Ovary (tissue), 9 donors: ENCODE data around the gene RNF225. TPM values are rescaled to one million over a fixed set of nuclear protein-coding genes. Genes with fewer than 3 reads are reported as not detected.
"Not testable (repeated sequence)": the region's sequence is repeated elsewhere in the genome, so short reads cannot be mapped to it uniquely, and the experiment has no call there.

Source experiments
- DNase-seq, 5 donors: peaks; one replicate each; pipeline ENCODE4 v3.0.0-alpha.2; 2019 to 2020
- H3K27ac ChIP-seq, 2 donors: fragments of 200-600 bp; one replicate each; pipeline versions ENCODE4 v1.5.1 to v1.8.0; 2019 to 2022
- H3K27me3 ChIP-seq: fragments of 200-600 bp; one replicate; pipeline ENCODE4 v1.8.0; 2022
- H3K36me3 ChIP-seq: fragments of 200-600 bp; sonication (generic); one replicate; pipeline ENCODE4 v1.5.1; 2019
- H3K4me1 ChIP-seq: one replicate; pipeline ENCODE4 v1.8.1; 2013; ENCODE audit warnings: mild to moderate bottlenecking, moderate library complexity; ENCODE audit not compliant: insufficient read depth
- H3K4me3 ChIP-seq: fragments of 200-600 bp; sonication (generic); one replicate; pipeline ENCODE4 v1.5.1; 2017
- H3K9me3 ChIP-seq, 2 donors: fragments of 200-600 bp in 1 of 2; sonication (generic) in 1 of 2; one replicate each; pipeline versions ENCODE4 v1.5.1 to v1.8.1; 2013 to 2019; ENCODE audit warnings: mild to moderate bottlenecking in 1 of 2, moderate library complexity in 1 of 2
- EP300 ChIP-seq: sonication (generic); formaldehyde crosslinking; IDR thresholded peaks from one replicate; pipeline ENCODE4 v1.6.1; 2017; ENCODE audit warnings: antibody characterized with exemption
- POLR2A ChIP-seq: fragments of 450-650 bp; IDR thresholded peaks from one replicate; pipeline ENCODE4 v1.6.1; 2017; ENCODE audit warnings: antibody characterized with exemption, mild to moderate bottlenecking, moderate library complexity
- WGBS, 3 donors: extraction: QIAGEN DNeasy Blood & Tissue Kit in 1 of 3; methylation state at CpG; one replicate each; pipeline versions ENCODE4 v1.1.5 to v1.1.7; 2013 to 2017; 5-methylcytosine and 5-hydroxymethylcytosine counted together
- intact Hi-C, 4 donors: fragments of 100-400 bp; cut with DNase I; formaldehyde crosslinking; loops; one replicate each; pipeline versions ENCODE4 v1.11.0 to v1.15.1; 2022 to 2023
- polyA plus RNA-seq, 2 donors: library from polyadenylated mRNA; stranded (reverse); fragments of 200-250 nt in 1 of 2; fragments of 350-450 nt in 1 of 2; fragmentation: Illumina TruSeq in 1 of 2; extraction: RNeasy Lipid Tissue Mini Kit (QIAGEN cat#74804) in 1 of 2; gene quantifications; one replicate each; pipeline ENCODE4 v1.2.3, GENCODE V29; 2013 to 2014
- total RNA-seq, 7 donors: library from RNA; depleted of rRNA in 2 of 7; stranded (reverse); fragments of >200 nt in 2 of 7; fragmentation: NEBNext Ultra II Directional in 3 of 7; extraction: Animal tissue kit (Norgen Biotek cat#: 25700) in 3 of 7; gene quantifications; one replicate each; pipeline versions ENCODE4 v1.1.0 to v1.2.4, GENCODE V29; 2016 to 2023
- TF ChIP-seq, protein P1 (sequence below), 3 donors: fragments of 450-650 bp in 2 of 3; fragments of 200-600 bp in 1 of 3; IDR thresholded peaks; one replicate each; pipeline versions ENCODE4 v1.5.1 to v1.8.0; 2016 to 2022; ENCODE audit warnings: antibody characterized with exemption in 3 of 3, mild to moderate bottlenecking in 1 of 3
- donor health status: DM: no; HTN: no; CAD: no; lungs with moderate emphysema.
- donor health status: DM: no; HTN: no; CAD: no.
- donor health status: Bipolar disorder and iron deficiency.
- donor health status: DM: yes; HTN: yes; CAD: no.
- donor health status: DM: no; HTN: no; CAD: no.
- donor health status: DM: yes; HTN: yes; CAD: no.

Gene RNF225
- total and polyA plus RNA-seq, 9 donors, result not detected

- no peaks in the 10 kb centered on the region for H3K9me3 ChIP-seq
- H3K27me3 ChIP-seq, result no peaks in the 10 kb centered on the region
- 88 to 91% (median 89%) methylated on average over 44 to 68 of the region's 68 CpGs for WGBS, 3 donors
- TF ChIP-seq, protein P1, sequence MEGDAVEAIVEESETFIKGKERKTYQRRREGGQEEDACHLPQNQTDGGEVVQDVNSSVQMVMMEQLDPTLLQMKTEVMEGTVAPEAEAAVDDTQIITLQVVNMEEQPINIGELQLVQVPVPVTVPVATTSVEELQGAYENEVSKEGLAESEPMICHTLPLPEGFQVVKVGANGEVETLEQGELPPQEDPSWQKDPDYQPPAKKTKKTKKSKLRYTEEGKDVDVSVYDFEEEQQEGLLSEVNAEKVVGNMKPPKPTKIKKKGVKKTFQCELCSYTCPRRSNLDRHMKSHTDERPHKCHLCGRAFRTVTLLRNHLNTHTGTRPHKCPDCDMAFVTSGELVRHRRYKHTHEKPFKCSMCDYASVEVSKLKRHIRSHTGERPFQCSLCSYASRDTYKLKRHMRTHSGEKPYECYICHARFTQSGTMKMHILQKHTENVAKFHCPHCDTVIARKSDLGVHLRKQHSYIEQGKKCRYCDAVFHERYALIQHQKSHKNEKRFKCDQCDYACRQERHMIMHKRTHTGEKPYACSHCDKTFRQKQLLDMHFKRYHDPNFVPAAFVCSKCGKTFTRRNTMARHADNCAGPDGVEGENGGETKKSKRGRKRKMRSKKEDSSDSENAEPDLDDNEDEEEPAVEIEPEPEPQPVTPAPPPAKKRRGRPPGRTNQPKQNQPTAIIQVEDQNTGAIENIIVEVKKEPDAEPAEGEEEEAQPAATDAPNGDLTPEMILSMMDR (IDR thresholded peaks at IDR 0.05), result no peak
- TF ChIP-seq EP300 (no peak), POLR2A (no peak)
- no peaks in the 10 kb centered on the region for H3K36me3 ChIP-seq
- no peak overlapping the region for H3K4me3 ChIP-seq
- peak in 2 of 5 donors; percentile 27 to 35 for DNase-seq
- H3K27ac ChIP-seq, result no peak overlapping the region
- peaks cover 6% of the 10 kb centered on the region for H3K4me1 ChIP-seq
- intact Hi-C loops, result no loop called here
These were observed 26.7 kb upstream of the RNF225 start for GRCh38 chr19:58368561-58369360.

DNA sequence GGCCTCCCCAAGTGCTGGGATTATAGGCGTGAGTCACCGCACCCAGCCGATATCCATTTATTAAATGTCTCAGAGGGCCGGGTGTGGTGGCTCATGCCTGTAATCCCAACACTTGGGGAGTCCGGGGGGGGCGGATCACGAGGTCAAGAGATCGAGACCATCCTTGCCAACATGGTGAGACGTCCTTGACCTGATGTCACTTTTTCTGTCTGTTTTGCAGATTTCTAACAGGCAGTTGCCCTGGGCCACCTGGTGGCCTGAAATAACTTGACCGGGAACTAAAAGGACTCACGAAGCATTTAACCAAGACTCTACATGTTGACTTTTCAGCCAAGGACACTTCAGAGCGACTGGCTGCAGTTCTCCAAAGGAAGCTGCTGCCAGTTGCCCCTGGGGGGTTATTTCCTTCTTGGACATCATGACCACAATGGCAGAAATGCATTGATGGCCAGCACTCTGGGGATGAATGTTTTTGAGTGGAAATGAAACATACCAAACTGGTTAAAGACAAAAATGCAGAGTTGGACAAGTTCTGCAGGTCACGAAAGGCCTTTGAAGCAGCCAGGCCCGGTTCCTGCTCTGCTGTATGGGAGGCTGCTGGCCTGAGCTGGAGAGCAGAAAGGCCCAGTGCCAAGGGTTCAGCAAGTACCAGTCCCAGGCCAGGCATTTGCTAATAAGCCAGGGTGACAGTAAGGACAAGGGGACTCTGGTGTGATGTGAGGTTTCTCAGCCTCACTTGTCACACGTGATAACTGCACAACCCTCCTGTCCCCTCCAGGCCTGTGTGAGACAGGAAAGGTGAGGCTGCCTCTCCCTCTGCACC, 22.9 kb upstream of the RNF225 start:
- peaks cover 6% of the 10 kb centered on the region for H3K4me1 ChIP-seq
- H3K4me3 ChIP-seq, result no peak overlapping the region
- H3K27me3 ChIP-seq, result no peaks in the 10 kb centered on the region
- WGBS, 3 donors, result 20 to 47% (median 21%) methylated on average over 15 of the region's 15 CpGs
- peak; percentile 53 to 77 (median 60) for DNase-seq
- H3K27ac ChIP-seq, result peak overlapping the region in 1 of 2 donors; percentile 11
- no peak for TF ChIP-seq EP300
- TF ChIP-seq, protein P1 (IDR thresholded peaks at IDR 0.05), result peak in 1 of 3 donors; percentile 7
- no peaks in the 10 kb centered on the region for H3K9me3 ChIP-seq
- no peaks in the 10 kb centered on the region for H3K36me3 ChIP-seq
- intact Hi-C loops, result no loop called here

DNA sequence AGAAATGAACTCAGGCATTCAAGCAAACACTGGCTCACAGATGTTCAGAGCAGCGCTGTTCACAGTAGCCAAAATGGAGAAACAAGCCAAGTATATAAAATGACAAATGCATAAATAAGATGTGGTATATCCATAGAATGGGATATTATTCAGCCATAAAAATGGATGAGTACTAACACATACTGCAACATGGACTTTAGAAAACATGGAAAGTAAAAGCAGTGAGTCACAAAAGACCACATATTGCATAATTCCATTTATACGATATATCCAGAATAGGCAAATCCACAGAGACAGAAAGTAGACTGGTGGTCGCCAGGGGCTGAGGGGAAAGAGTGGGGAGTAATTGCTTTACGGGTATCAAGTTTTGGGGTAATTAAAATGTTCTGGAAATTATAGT, 21.3 kb upstream of the RNF225 start:
- peaks cover 6% of the 10 kb centered on the region for H3K4me1 ChIP-seq
- no peaks in the 10 kb centered on the region for H3K36me3 ChIP-seq
- TF ChIP-seq EP300, result no peak
- TF ChIP-seq, protein P1 (IDR thresholded peaks at IDR 0.05), result no peak
- no peak for TF ChIP-seq POLR2A
- no peak for DNase-seq
- no peak overlapping the region for H3K27ac ChIP-seq
- intact Hi-C loops, result no loop called here
- H3K27me3 ChIP-seq, result no peaks in the 10 kb centered on the region
- 92 to 95% (median 92%) methylated on average over 4 of the region's 4 CpGs for WGBS, 3 donors
- no peak overlapping the region for H3K4me3 ChIP-seq
- no peaks in the 10 kb centered on the region for H3K9me3 ChIP-seq

- H3K9me3 ChIP-seq, H3K36me3 ChIP-seq, intact Hi-C loops, H3K4me3 ChIP-seq, DNase-seq, H3K27ac ChIP-seq, H3K27me3 ChIP-seq: not testable (repeated sequence)
- WGBS, 3 donors, result 76 to 90% (median 79%) methylated on average over 7 of the region's 7 CpGs
- H3K4me1 ChIP-seq, result peaks cover 12% of the 10 kb centered on the region
These were observed 18.7 kb upstream of the RNF225 start for GRCh38 chr19:58376724-58377123.
